Chondrocyte (in vitro differentiated cells): Measurements from ENCODE around the gene P2RY12. TPM values are rescaled to one million over a fixed set of nuclear protein-coding genes. Genes with fewer than 3 reads are reported as not detected.

ENCODE experiments used
- DNase-seq: peaks from one replicate; pipeline ENCODE4 v3.0.0; 2021; ENCODE audit warnings: mixed read lengths, low spot score
- H3K27ac Mint-ChIP-seq: one replicate; pipeline ENCODE4 v1.8.0; 2021; ENCODE audit warnings: mild to moderate bottlenecking, moderate library complexity, mixed read lengths; ENCODE audit not compliant: unreplicated experiment
- H3K27me3 Mint-ChIP-seq: 2 replicates; pipeline ENCODE4 v1.8.0; 2021; ENCODE audit warnings: low read depth, mixed read lengths
- H3K36me3 Mint-ChIP-seq: 2 replicates; pipeline ENCODE4 v1.8.0; 2021; ENCODE audit warnings: low read depth, mixed read lengths
- H3K4me1 Mint-ChIP-seq: 2 replicates; pipeline ENCODE4 v1.8.0; 2021; ENCODE audit warnings: low read depth, mild to moderate bottlenecking, mixed read lengths
- H3K4me3 Mint-ChIP-seq: one replicate; pipeline ENCODE4 v1.8.0; 2021; ENCODE audit warnings: mild to moderate bottlenecking, moderate library complexity, mixed read lengths; ENCODE audit not compliant: unreplicated experiment
- H3K9me3 Mint-ChIP-seq: 2 replicates; pipeline ENCODE4 v1.8.0; 2021; ENCODE audit warnings: low read depth, mixed read lengths
- CTCF ChIP-seq: fragments of 200-600 bp; sonication (generic); IDR thresholded peaks from 2 replicates; pipeline ENCODE4 v1.5.0; 2021; ENCODE audit warnings: antibody characterized with exemption, mild to moderate bottlenecking, moderate library complexity
- total RNA-seq: library from RNA; stranded (reverse); gene quantifications from 3 replicates; pipeline ENCODE4 v1.2.1, GENCODE V29; 2021

The P2RY12 gene
- total RNA-seq, 1 donor from 2014 or later: not detected

GRCh38 chr3:151307131-151307530, 77.4 kb downstream of the P2RY12 start:
- H3K27me3 Mint-ChIP-seq: no peaks in the 10 kb centered on the region
- H3K4me1 Mint-ChIP-seq: peaks cover 24% of the 10 kb centered on the region
- no peak overlapping the region for H3K27ac Mint-ChIP-seq

GRCh38 chr3:151306168-151306810, 78.3 kb downstream of the P2RY12 start:
- H3K36me3 Mint-ChIP-seq: no peaks in the 10 kb centered on the region
- peaks cover 24% of the 10 kb centered on the region for H3K4me1 Mint-ChIP-seq
- TF ChIP-seq CTCF: no peak
- H3K9me3 Mint-ChIP-seq: no peaks in the 10 kb centered on the region
- H3K4me3 Mint-ChIP-seq: no peak overlapping the region
- no peaks in the 10 kb centered on the region for H3K27me3 Mint-ChIP-seq
- H3K27ac Mint-ChIP-seq: peak overlapping the region; percentile 90
- no peak for DNase-seq

More at GRCh38 chr3:151307131-151307530, 77.4 kb downstream of the P2RY12 start:
- Mint-ChIP-seq H3K4me3 (no peak overlapping the region), H3K9me3 (no peaks in the 10 kb centered on the region), H3K36me3 (no peaks in the 10 kb centered on the region)
- no peak for TF ChIP-seq CTCF
- no peak for DNase-seq

- Mint-ChIP-seq H3K36me3 (no peaks in the 10 kb centered on the region), H3K27ac (peak overlapping the region; percentile 90), H3K27me3 (no peaks in the 10 kb centered on the region), H3K9me3 (no peaks in the 10 kb centered on the region), H3K4me1 (peaks cover 24% of the 10 kb centered on the region), H3K4me3 (no peak overlapping the region)
- DNase-seq: no peak
- TF ChIP-seq CTCF: no peak
Observed at GRCh38 chr3:151305775-151306151, 78.8 kb downstream of the P2RY12 start.

- no peak for DNase-seq
- TF ChIP-seq CTCF: peak; percentile 60
- Mint-ChIP-seq H3K27me3 (no peaks in the 10 kb centered on the region), H3K27ac (peak overlapping the region; percentile 90), H3K4me1 (peaks cover 24% of the 10 kb centered on the region), H3K9me3 (no peaks in the 10 kb centered on the region), H3K4me3 (no peak overlapping the region), H3K36me3 (no peaks in the 10 kb centered on the region)
Observed at GRCh38 chr3:151305060-151305774, 79.3 kb downstream of the P2RY12 start.

- no peak overlapping the region for H3K4me3 Mint-ChIP-seq
- H3K27me3 Mint-ChIP-seq: no peaks in the 10 kb centered on the region
- no peaks in the 10 kb centered on the region for H3K9me3 Mint-ChIP-seq
- DNase-seq: no peak
- no peaks in the 10 kb centered on the region for H3K36me3 Mint-ChIP-seq
- no peak for TF ChIP-seq CTCF
- H3K27ac Mint-ChIP-seq: no peak overlapping the region
- H3K4me1 Mint-ChIP-seq: peaks cover 24% of the 10 kb centered on the region
Observed at GRCh38 chr3:151303751-151304150, 80.8 kb downstream of the P2RY12 start.
